GM10248 (cell line): ENCODE results near the gene IFI27.

ENCODE experiments used
- CTCF ChIA-PET: fragments of 300-600 bp; sonication (Branson Sonifier 250); formaldehyde crosslinking; extraction: SDS; loops from one replicate; lab custom pipeline; 2021; ENCODE audit warnings: antibody characterized with exemption; lab: Yijun Ruan, JAX
- POLR2A ChIA-PET: fragments of 350-650 bp; sonication (Branson Sonifier 250); formaldehyde crosslinking; extraction: SDS; loops from one replicate; lab custom pipeline; 2020; ENCODE audit warnings: antibody characterized with exemption; lab: Yijun Ruan, JAX
- DNase-seq: peaks from one replicate; pipeline ENCODE4 v3.0.0; 2012; ENCODE audit errors: extremely low spot score
- TF ChIP-seq, protein P1 (sequence below): IDR thresholded peaks from 2 replicates; pipeline ENCODE4 v1.5.1; 2012; ENCODE audit warnings: mild to moderate bottlenecking, low read depth; ENCODE audit errors: extremely low read depth, missing control alignments, control extremely low read depth

IFI27 gene

GRCh38 chr14:94109915-94110250, 653 bp upstream of the IFI27 start:
- TF ChIP-seq, protein P1, sequence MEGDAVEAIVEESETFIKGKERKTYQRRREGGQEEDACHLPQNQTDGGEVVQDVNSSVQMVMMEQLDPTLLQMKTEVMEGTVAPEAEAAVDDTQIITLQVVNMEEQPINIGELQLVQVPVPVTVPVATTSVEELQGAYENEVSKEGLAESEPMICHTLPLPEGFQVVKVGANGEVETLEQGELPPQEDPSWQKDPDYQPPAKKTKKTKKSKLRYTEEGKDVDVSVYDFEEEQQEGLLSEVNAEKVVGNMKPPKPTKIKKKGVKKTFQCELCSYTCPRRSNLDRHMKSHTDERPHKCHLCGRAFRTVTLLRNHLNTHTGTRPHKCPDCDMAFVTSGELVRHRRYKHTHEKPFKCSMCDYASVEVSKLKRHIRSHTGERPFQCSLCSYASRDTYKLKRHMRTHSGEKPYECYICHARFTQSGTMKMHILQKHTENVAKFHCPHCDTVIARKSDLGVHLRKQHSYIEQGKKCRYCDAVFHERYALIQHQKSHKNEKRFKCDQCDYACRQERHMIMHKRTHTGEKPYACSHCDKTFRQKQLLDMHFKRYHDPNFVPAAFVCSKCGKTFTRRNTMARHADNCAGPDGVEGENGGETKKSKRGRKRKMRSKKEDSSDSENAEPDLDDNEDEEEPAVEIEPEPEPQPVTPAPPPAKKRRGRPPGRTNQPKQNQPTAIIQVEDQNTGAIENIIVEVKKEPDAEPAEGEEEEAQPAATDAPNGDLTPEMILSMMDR, result no peak
- ChIA-PET POLR2A (no interaction called here), CTCF (interaction anchor here (0.7 to 0.8 kb wide), 2 partner anchors 9 to 22 kb away, joined by 3 read pairs; no protein-coding TSS in a partner anchor)
- DNase-seq, result no peak

- TF ChIP-seq, protein P1, result no peak
- DNase-seq, result no peak
- ChIA-PET POLR2A (no interaction called here), CTCF (interaction anchor here (1.0 to 2.0 kb wide), 3 partner anchors 17 to 29 kb away, joined by 4 to 7 read pairs (median 5); partner anchors contain the start of gene IFI27L2)
These were observed 950 bp downstream of the IFI27 start for GRCh38 chr14:94111276-94112095.

DNA sequence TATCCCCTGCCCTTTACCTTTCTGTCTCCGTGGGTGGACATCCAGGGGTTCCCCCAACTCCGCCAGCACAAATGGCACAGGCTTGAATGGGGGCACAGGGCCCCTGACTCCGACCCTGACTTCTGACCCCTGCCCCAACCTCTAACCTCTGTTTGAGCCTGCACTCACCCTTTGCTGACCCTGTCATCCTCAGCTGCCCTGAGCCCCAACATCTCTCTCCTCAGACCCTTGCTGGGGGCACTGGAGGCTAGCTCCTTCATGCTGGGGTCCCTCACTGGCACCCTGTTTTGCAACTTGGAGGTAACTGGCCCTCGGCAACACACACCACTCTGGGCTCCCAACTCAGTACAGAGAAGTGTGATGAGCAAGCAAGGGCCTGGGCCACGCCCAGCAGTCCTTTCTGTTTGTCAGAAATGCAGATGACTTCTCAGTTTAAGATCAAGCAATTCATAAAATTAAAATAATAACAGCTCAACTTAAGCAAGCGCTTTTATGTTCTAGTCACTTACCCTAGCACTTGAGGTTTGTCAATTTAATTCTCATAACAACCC, 2.1 kb downstream of the IFI27 start:
- no peak for DNase-seq
- TF ChIP-seq, protein P1, result no peak
- POLR2A ChIA-PET, result no interaction called here
- CTCF ChIA-PET, result interaction anchor here (0.9 to 3.0 kb wide), 6 partner anchors 9 to 31 kb away, joined by 3 to 13 read pairs (median 4); partner anchors contain the start of gene IFI27L2

- TF ChIP-seq, protein P1, result no peak
- no peak for DNase-seq
- POLR2A ChIA-PET, result no interaction called here
- CTCF ChIA-PET, result interaction anchor here (0.9 to 3.0 kb wide), 5 partner anchors 9 to 23 kb away, joined by 3 to 13 read pairs (median 5); partner anchors contain the start of gene IFI27L2
These were observed 2.5 kb downstream of the IFI27 start for GRCh38 chr14:94113073-94113472.

DNA sequence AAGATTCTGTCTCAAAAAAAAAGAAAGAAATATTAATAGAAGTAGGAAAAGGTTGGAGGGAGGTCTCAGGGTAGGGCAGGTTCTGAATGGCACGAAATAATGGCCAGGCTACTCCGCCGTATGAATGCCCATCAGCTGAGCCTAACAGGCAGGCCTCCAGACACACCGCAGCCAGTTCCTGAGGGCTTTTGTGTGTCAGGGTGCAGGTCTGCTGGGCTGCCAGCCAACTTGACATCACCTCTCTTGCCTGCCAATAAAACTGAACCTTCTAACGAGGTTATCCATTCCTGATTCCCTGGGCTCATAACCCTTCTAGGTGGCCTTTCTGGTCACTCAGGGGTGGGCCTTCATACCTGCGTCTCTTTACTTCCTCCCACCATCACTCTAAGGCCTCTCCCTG, 3.0 kb downstream of the IFI27 start:
- POLR2A ChIA-PET, result no interaction called here
- CTCF ChIA-PET, result interaction anchor here (0.9 to 3.0 kb wide), 6 partner anchors 10 to 173 kb away, joined by 3 to 13 read pairs (median 4); partner anchors contain the start of gene IFI27L2
- no peak for DNase-seq
- TF ChIP-seq, protein P1, result no peak

GRCh38 chr14:94113908-94114588, 3.5 kb downstream of the IFI27 start:
- no peak for DNase-seq
- CTCF ChIA-PET, result interaction anchor here (1.2 to 3.0 kb wide), 4 partner anchors 15 to 174 kb away, joined by 4 to 13 read pairs (median 6); partner anchors contain the start of gene IFI27L2
- POLR2A ChIA-PET, result no interaction called here
- TF ChIP-seq, protein P1, result no peak
